Activated CD4-positive, CD25-positive, alpha-beta regulatory T cell treated with anti-CD3 and anti-CD28 coated beads, Interleukin-2, amount 50 U/mL, for 72 hours (primary cell): Measurements from ENCODE around the gene COX7B2.

Source experiments
- DNase-seq: peaks from one replicate; pipeline ENCODE4 v3.0.0; 2021

The COX7B2 gene, protein sequence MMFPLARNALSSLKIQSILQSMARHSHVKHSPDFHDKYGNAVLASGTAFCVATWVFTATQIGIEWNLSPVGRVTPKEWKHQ

GRCh38 chr4:46909078-46909477 is at the start of gene COX7B2:
Gene COX7B2 (minus strand): TSS chr4:46909245. CDS start chr4:46735192, 174,053 bp downstream.
- no peak for DNase-seq

- DNase-seq = no peak
These were observed 47.4 kb upstream of the COX7B2 start for GRCh38 chr4:46956451-46956850.

GRCh38 chr4:46955601-46956000 is 46.6 kb upstream of the COX7B2 start:
- no peak for DNase-seq

DNA sequence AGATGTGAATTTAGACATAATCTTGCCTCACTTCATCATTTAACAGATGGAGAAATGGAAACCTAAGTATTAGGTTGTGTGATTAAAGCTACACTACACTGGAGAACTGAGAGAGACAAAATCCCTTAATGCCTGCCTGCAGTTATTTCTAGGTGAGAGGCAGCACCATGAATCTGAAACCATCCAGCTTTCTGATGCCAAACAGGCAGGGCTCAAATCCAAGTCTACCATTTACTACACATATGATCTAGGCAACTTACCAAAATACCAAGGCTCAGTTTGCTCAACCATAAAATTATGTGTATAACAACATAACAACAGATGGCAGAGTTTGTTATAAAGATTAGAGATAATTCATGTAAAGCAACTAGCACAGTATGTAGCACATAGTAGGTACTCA is 45.6 kb upstream of the COX7B2 start:
- no peak for DNase-seq

- DNase-seq = no peak
These were observed 44.5 kb upstream of the COX7B2 start for GRCh38 chr4:46953564-46953963.

GRCh38 chr4:46952451-46952850 is 43.4 kb upstream of the COX7B2 start:
- DNase-seq = no peak

GRCh38 chr4:46950826-46951225 is 41.8 kb upstream of the COX7B2 start:
- DNase-seq = no peak

DNA sequence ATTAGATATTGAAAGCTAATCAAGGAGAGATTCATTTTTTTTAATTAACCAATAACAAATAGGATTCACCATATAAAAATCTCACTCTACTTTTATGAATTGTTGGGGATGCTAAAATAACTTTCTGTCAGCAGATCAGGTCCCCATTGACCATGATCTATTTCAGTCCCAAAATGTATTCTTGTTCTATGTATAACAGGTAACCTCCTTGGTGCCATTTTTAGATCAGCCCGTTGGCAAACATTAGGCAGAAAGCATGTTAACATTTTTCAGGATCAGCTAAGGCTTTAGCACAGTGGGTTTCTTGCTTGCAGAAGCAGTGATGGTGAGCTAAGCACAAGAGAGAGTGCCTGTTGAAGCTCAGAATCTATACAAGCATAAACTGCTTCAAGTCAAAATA is 40.8 kb upstream of the COX7B2 start:
- DNase-seq = no peak

DNA sequence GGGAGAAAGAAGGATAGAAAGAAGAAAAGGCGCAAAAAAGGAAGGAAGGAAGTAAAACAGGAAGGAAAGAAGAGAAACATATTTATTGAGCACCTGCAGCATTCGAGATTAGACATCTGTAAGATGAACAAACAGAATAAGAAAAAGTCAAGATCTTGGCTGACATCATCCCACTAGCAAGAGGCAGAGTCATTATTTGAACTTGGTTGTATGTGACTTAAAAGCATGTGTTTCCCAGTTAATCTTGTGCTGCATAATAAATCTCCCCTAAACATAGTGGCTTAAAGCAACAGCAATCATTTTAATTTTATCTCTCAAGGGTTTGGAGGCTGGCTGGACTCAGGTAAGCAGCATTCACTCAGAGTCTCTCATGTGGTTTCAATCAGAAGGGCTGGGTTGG is 38.5 kb upstream of the COX7B2 start:
- DNase-seq = no peak

DNA sequence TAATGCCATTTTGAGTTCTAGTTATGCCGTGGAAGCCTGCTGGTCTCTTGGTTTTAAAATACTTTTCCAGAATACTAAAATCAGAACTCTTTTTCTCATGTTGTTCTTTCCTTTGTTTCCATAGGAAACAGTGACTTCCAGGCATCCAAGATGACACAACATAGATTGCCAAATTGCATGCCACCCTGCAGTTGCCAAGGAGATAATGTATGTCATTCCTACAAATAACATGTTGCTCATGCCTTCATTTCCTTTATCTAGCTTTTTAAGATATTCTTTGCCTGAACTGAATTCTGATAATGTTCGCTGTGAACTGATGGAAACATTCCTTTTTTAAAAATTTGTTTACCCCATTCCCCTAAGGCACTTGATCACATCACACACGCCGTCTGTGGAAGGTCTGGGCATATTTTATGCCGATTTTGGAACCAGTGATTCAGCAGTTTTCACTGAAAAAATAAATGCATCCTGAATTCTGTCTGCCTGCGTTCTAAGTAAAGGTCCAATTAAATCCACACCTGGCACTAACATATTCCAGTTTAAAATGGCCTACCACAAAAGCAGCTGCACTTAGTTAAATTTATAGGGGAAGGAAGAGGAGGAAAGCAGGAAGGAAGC is 38.0 kb upstream of the COX7B2 start:
- no peak for DNase-seq

DNA sequence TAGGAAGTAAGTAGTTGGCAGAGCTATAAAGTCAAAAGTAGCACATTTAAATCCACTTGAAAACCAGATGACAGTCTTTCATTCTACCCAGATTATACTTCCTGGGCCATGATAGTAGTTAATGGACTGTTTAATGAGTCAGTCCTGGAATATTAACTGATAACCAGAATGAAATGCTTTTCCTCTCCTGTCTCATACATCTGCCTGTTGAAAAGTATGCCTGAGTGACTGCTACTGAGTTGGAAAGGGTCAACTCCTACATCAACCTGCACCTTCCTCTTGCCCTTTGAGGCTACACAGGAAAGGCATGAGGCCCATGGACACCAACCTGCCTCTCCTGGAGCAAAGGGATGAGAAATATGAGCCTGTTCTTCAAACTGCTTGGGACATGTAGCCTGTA is 36.0 kb upstream of the COX7B2 start:
- no peak for DNase-seq

DNA sequence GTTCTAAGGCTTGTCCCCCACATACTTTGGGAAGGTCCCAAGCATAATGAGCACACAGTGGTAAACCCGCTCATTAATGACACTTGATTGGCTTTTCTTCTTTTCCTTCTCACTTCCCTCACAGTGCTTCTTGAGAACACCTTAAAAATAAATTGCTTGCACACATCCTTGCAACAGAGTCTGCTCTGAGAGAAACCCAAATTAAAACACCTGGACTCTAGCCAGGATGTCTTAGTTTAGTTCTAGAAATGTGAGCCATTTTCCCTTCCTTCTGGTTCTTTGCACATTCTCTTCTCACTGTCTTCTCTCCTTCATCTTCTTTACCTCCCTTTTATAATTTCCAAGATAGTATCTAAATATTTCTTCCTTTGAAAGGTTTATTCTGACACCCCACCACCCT is 35.3 kb upstream of the COX7B2 start:
- DNase-seq = no peak

- DNase-seq = no peak
These were observed 28.4 kb upstream of the COX7B2 start for GRCh38 chr4:46937493-46937892.

DNA sequence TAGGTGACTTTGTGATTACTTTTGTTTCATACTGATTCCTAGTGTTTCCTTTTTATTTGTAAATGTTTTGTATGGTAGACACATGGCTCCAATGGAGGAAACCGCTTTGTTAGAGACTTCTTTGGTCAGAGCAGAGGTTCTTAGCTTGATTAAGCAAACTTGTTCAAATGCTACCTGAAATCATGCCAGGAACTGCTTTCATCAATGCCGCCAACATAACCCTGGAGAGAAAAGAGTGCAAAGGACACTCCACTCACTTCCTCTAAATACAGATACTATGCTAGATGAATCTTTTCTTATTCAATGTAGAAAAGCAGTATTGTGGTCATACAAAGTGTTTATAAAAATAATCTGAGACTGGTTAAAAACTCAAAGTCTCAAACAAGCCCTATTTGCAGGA is 25.7 kb upstream of the COX7B2 start:
- DNase-seq = no peak

GRCh38 chr4:46933686-46934085 is 24.6 kb upstream of the COX7B2 start:
- no peak for DNase-seq

- DNase-seq = no peak
These were observed 22.9 kb upstream of the COX7B2 start for GRCh38 chr4:46931981-46932380.

DNA sequence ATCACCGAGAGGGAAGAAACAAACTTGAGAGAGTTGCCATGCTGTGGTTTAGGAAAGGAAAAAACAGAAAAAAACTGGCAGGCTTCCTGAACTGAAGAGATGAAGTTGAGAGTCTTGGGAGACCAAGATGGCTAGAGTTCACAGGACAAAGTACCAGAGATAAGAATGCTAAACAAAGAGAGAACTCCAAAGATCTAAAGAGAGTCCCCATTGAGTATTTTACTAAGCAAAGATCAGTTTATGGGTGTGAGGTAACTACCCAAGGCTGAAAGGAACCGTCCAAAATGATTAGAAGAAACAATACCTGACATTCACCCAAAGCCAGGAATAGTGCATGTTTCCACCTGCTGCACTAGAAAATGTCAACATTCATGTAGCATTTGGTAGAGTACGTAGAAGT is 21.8 kb upstream of the COX7B2 start:
- no peak for DNase-seq

GRCh38 chr4:46927201-46927600 is 18.2 kb upstream of the COX7B2 start:
- no peak for DNase-seq

DNA sequence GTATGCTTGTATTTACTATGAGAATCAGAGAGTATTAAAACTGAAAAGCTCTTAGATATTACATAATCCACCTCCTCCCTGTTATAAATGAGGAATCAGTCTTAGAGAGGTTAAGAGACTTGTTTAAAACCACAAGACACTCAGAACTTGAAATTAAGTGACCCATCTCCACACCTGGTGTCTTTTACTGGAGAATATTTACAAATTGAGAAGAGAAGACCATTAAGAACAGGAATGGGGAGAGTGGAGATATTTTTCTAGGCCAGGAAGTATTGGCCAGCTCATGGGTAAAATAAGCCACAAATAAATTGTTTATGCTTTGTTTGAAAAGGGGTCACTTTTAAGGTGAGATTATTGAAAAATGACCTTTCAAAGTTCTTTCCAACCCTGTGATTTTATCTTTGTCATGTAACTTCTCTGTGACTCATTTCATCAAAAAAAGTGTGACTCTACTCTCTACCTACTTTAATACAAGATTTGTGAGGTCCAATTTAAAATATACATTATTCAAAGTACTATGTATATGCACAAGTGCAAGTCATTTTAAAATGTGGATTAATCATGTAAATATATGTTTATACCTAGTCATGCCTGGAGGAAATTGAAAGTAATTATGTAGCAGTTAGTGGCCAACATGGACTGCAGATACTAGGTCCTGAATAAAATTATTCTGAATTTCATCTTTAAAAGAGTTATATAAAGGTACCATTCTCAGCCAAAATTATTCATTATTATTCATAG is 15.9 kb upstream of the COX7B2 start:
- DNase-seq = no peak

GRCh38 chr4:46922205-46922604 is 13.2 kb upstream of the COX7B2 start:
- no peak for DNase-seq

GRCh38 chr4:46908148-46908547 is 897 bp downstream of the COX7B2 start:
- DNase-seq = no peak

DNA sequence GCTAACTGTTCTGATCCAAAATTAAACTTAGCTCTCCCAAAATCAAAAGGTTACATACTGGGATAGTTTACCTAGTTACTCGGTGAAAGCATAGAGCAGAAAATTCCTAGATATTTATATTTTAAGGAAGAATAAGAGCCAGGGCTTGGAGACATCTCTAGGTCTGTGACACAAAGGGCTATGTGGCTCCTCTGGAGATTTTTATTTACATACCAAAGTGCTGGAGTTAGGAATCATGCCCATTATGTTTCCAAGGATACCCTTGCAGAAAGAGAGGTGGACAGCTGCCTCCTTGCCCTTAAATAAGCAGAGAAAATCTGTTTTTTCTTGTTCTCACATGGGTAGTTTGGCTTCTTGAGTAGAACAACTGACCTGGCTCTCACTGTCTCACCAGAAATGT is 9.0 kb downstream of the COX7B2 start:
- no peak for DNase-seq

DNA sequence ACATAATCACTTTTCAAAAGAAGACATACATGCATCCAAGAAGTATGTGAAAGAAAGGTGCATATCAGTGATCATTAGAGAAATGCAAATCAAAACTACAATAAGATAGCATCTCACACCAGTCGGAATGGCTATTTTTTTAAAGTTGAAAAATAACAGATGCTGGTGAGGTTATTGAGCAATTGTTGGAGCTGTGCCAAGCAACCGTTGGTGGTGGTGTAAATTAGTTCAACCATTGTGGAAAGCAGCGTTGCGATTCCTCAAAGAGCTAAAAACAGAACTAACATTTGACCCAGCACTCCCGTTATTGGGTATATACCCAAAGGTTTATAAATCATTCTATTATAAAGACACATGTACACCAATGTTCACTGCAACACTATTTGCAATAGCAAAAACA is 14.2 kb downstream of the COX7B2 start:
- no peak for DNase-seq

GRCh38 chr4:46890056-46890455 is 19.0 kb downstream of the COX7B2 start:
- DNase-seq = no peak

DNA sequence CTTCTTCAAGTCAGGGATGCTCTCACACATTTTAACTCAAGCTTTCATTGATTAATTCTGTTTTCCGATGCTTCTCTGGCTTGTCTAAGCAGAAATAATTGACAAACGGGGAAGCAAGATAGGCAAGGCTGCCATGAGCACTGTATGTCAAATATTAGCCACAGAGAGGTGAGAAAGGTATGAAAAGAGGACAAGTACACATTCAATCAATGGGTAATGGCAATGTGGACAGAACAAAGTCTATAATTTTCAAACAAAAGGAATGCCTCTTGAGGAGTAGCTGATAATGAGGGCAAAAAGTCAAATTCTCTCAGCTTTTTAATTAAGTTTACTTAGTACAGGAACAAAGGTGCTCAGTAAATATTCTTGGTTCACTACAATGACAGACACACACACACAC is 19.6 kb downstream of the COX7B2 start:
- DNase-seq = no peak
